ENCODE measurements around the gene ARRB2. TPM values are rescaled to one million over a fixed set of nuclear protein-coding genes. Genes with fewer than 3 reads are reported as not detected.

Gene ARRB2
- total RNA-seq, 1 donor from 2014 or later: 7.3 TPM

- no peak overlapping the region for H3K4me3 ChIP-seq (ENCODE audit: low read length in 3 of 3)
- H3K9me3 ChIP-seq (ENCODE audit: control insufficient read depth in 3 of 3, low read length in 3 of 3): no peaks in the 10 kb centered on the region
- no peak overlapping the region for H3K27ac ChIP-seq (ENCODE audit: low read depth, low read length)
- peaks cover 0 to 4% (median 0%) of the 10 kb centered on the region in 3 donors for H3K4me1 ChIP-seq (ENCODE audit: control insufficient read depth in 3 of 3, insufficient read depth in 3 of 3, low read length in 3 of 3)
- peaks cover 37 to 50% (median 40%) of the 10 kb centered on the region in 3 donors for H3K27me3 ChIP-seq (ENCODE audit: control insufficient read depth in 3 of 3, insufficient read depth in 3 of 3, low read length in 3 of 3)
- no peak overlapping the region for H3K9ac ChIP-seq (ENCODE audit: low read depth in 1 of 3, low read length in 3 of 3)
- no peaks in the 10 kb centered on the region for H3K36me3 ChIP-seq (ENCODE audit: control insufficient read depth in 3 of 3, insufficient read depth in 3 of 3, low read length in 3 of 3)
These were observed 34.9 kb downstream of the ARRB2 start for GRCh38 chr17:4744999-4745969.

- H3K9ac ChIP-seq (ENCODE audit: low read depth in 1 of 3, low read length in 3 of 3): no peak overlapping the region
- H3K9me3 ChIP-seq (ENCODE audit: control insufficient read depth in 3 of 3, low read length in 3 of 3): no peaks in the 10 kb centered on the region
- peak overlapping the region in 1 of 3 donors; percentile 30 for H3K4me3 ChIP-seq (ENCODE audit: low read length in 3 of 3)
- peaks cover 47 to 49% (median 47%) of the 10 kb centered on the region in 3 donors for H3K27me3 ChIP-seq (ENCODE audit: control insufficient read depth in 3 of 3, insufficient read depth in 3 of 3, low read length in 3 of 3)
- H3K27ac ChIP-seq (ENCODE audit: low read depth, low read length): no peak overlapping the region
- H3K36me3 ChIP-seq (ENCODE audit: control insufficient read depth in 3 of 3, insufficient read depth in 3 of 3, low read length in 3 of 3): no peaks in the 10 kb centered on the region
- peaks cover 0 to 4% (median 0%) of the 10 kb centered on the region in 3 donors for H3K4me1 ChIP-seq (ENCODE audit: control insufficient read depth in 3 of 3, insufficient read depth in 3 of 3, low read length in 3 of 3)
These were observed 37.4 kb downstream of the ARRB2 start for GRCh38 chr17:4747847-4748246.

GRCh38 chr17:4748686-4749085 lies 38.3 kb downstream of the ARRB2 start:
- peaks cover 0 to 4% (median 0%) of the 10 kb centered on the region in 3 donors for H3K4me1 ChIP-seq (ENCODE audit: control insufficient read depth in 3 of 3, insufficient read depth in 3 of 3, low read length in 3 of 3)
- no peaks in the 10 kb centered on the region for H3K36me3 ChIP-seq (ENCODE audit: control insufficient read depth in 3 of 3, insufficient read depth in 3 of 3, low read length in 3 of 3)
- H3K27ac ChIP-seq (ENCODE audit: low read depth, low read length): no peak overlapping the region
- H3K27me3 ChIP-seq (ENCODE audit: control insufficient read depth in 3 of 3, insufficient read depth in 3 of 3, low read length in 3 of 3): peaks cover 40 to 50% (median 45%) of the 10 kb centered on the region in 3 donors
- H3K9me3 ChIP-seq (ENCODE audit: control insufficient read depth in 3 of 3, low read length in 3 of 3): no peaks in the 10 kb centered on the region
- no peak overlapping the region for H3K9ac ChIP-seq (ENCODE audit: low read depth in 1 of 3, low read length in 3 of 3)
- no peak overlapping the region for H3K4me3 ChIP-seq (ENCODE audit: low read length in 3 of 3)

GRCh38 chr17:4750606-4751005 lies 40.2 kb downstream of the ARRB2 start:
- H3K4me1 ChIP-seq (ENCODE audit: control insufficient read depth in 3 of 3, insufficient read depth in 3 of 3, low read length in 3 of 3): peaks cover 0 to 4% (median 0%) of the 10 kb centered on the region in 3 donors
- peaks cover 34 to 37% (median 36%) of the 10 kb centered on the region in 3 donors for H3K27me3 ChIP-seq (ENCODE audit: control insufficient read depth in 3 of 3, insufficient read depth in 3 of 3, low read length in 3 of 3)
- no peaks in the 10 kb centered on the region for H3K9me3 ChIP-seq (ENCODE audit: control insufficient read depth in 3 of 3, low read length in 3 of 3)
- no peaks in the 10 kb centered on the region for H3K36me3 ChIP-seq (ENCODE audit: control insufficient read depth in 3 of 3, insufficient read depth in 3 of 3, low read length in 3 of 3)
- no peak overlapping the region for H3K27ac ChIP-seq (ENCODE audit: low read depth, low read length)
- no peak overlapping the region for H3K9ac ChIP-seq (ENCODE audit: low read depth in 1 of 3, low read length in 3 of 3)
- no peak overlapping the region for H3K4me3 ChIP-seq (ENCODE audit: low read length in 3 of 3)

GRCh38 chr17:4751932-4752331 lies 41.5 kb downstream of the ARRB2 start:
- Histone ChIP-seq H3K4me1 (ENCODE audit: control insufficient read depth in 3 of 3, insufficient read depth in 3 of 3, low read length in 3 of 3) (peaks cover 0 to 4% (median 0%) of the 10 kb centered on the region in 3 donors), H3K27ac (ENCODE audit: low read depth, low read length) (no peak overlapping the region), H3K27me3 (ENCODE audit: control insufficient read depth in 3 of 3, insufficient read depth in 3 of 3, low read length in 3 of 3) (peaks cover 31 to 35% (median 33%) of the 10 kb centered on the region in 3 donors), H3K4me3 (ENCODE audit: low read length in 3 of 3) (no peak overlapping the region), H3K9ac (ENCODE audit: low read depth in 1 of 3, low read length in 3 of 3) (no peak overlapping the region), H3K9me3 (ENCODE audit: control insufficient read depth in 3 of 3, low read length in 3 of 3) (no peaks in the 10 kb centered on the region), H3K36me3 (ENCODE audit: control insufficient read depth in 3 of 3, insufficient read depth in 3 of 3, low read length in 3 of 3) (no peaks in the 10 kb centered on the region)

GRCh38 chr17:4753392-4753791 lies 43.0 kb downstream of the ARRB2 start:
- Histone ChIP-seq H3K9me3 (ENCODE audit: control insufficient read depth in 3 of 3, low read length in 3 of 3) (no peaks in the 10 kb centered on the region), H3K4me1 (ENCODE audit: control insufficient read depth in 3 of 3, insufficient read depth in 3 of 3, low read length in 3 of 3) (peaks cover 0 to under 1% (median 0%) of the 10 kb centered on the region in 3 donors), H3K4me3 (ENCODE audit: low read length in 3 of 3) (no peak overlapping the region), H3K9ac (ENCODE audit: low read depth in 1 of 3, low read length in 3 of 3) (no peak overlapping the region), H3K36me3 (ENCODE audit: control insufficient read depth in 3 of 3, insufficient read depth in 3 of 3, low read length in 3 of 3) (no peaks in the 10 kb centered on the region), H3K27ac (ENCODE audit: low read depth, low read length) (no peak overlapping the region), H3K27me3 (ENCODE audit: control insufficient read depth in 3 of 3, insufficient read depth in 3 of 3, low read length in 3 of 3) (peaks cover 29 to 33% (median 30%) of the 10 kb centered on the region in 3 donors)

- Histone ChIP-seq H3K36me3 (ENCODE audit: control insufficient read depth in 3 of 3, insufficient read depth in 3 of 3, low read length in 3 of 3) (no peaks in the 10 kb centered on the region), H3K27me3 (ENCODE audit: control insufficient read depth in 3 of 3, insufficient read depth in 3 of 3, low read length in 3 of 3) (peaks cover 0 to 9% (median 6%) of the 10 kb centered on the region in 3 donors), H3K27ac (ENCODE audit: low read depth, low read length) (no peak overlapping the region), H3K9ac (ENCODE audit: low read depth in 1 of 3, low read length in 3 of 3) (no peak overlapping the region), H3K9me3 (ENCODE audit: control insufficient read depth in 3 of 3, low read length in 3 of 3) (no peaks in the 10 kb centered on the region), H3K4me1 (ENCODE audit: control insufficient read depth in 3 of 3, insufficient read depth in 3 of 3, low read length in 3 of 3) (no peaks in the 10 kb centered on the region), H3K4me3 (ENCODE audit: low read length in 3 of 3) (no peak overlapping the region)
These were observed 49.4 kb downstream of the ARRB2 start for GRCh38 chr17:4759776-4760236.

- Histone ChIP-seq H3K9me3 (ENCODE audit: control insufficient read depth in 3 of 3, low read length in 3 of 3) (no peaks in the 10 kb centered on the region), H3K27ac (ENCODE audit: low read depth, low read length) (peak overlapping the region; percentile 60), H3K9ac (ENCODE audit: low read depth in 1 of 3, low read length in 3 of 3) (no peak overlapping the region), H3K4me3 (ENCODE audit: low read length in 3 of 3) (no peak overlapping the region), H3K4me1 (ENCODE audit: control insufficient read depth in 3 of 3, insufficient read depth in 3 of 3, low read length in 3 of 3) (no peaks in the 10 kb centered on the region), H3K36me3 (ENCODE audit: control insufficient read depth in 3 of 3, insufficient read depth in 3 of 3, low read length in 3 of 3) (no peaks in the 10 kb centered on the region), H3K27me3 (ENCODE audit: control insufficient read depth in 3 of 3, insufficient read depth in 3 of 3, low read length in 3 of 3) (no peaks in the 10 kb centered on the region)
These were observed 54.2 kb downstream of the ARRB2 start for GRCh38 chr17:4764595-4764994.

- Histone ChIP-seq H3K27me3 (ENCODE audit: control insufficient read depth in 3 of 3, insufficient read depth in 3 of 3, low read length in 3 of 3) (peaks cover 0 to 3% (median 0%) of the 10 kb centered on the region in 3 donors), H3K4me1 (ENCODE audit: control insufficient read depth in 3 of 3, insufficient read depth in 3 of 3, low read length in 3 of 3) (no peaks in the 10 kb centered on the region), H3K9ac (ENCODE audit: low read depth in 1 of 3, low read length in 3 of 3) (peak overlapping the region in 1 of 3 donors; percentile 47), H3K4me3 (ENCODE audit: low read length in 3 of 3) (no peak overlapping the region), H3K9me3 (ENCODE audit: control insufficient read depth in 3 of 3, low read length in 3 of 3) (no peaks in the 10 kb centered on the region), H3K36me3 (ENCODE audit: control insufficient read depth in 3 of 3, insufficient read depth in 3 of 3, low read length in 3 of 3) (no peaks in the 10 kb centered on the region), H3K27ac (ENCODE audit: low read depth, low read length) (peak overlapping the region; percentile 50)
These were observed 55.8 kb downstream of the ARRB2 start for GRCh38 chr17:4766201-4766600.

GRCh38 chr17:4766723-4767122 lies 56.3 kb downstream of the ARRB2 start:
- Histone ChIP-seq H3K9me3 (ENCODE audit: control insufficient read depth in 3 of 3, low read length in 3 of 3) (no peaks in the 10 kb centered on the region), H3K4me3 (ENCODE audit: low read length in 3 of 3) (no peak overlapping the region), H3K36me3 (ENCODE audit: control insufficient read depth in 3 of 3, insufficient read depth in 3 of 3, low read length in 3 of 3) (no peaks in the 10 kb centered on the region), H3K4me1 (ENCODE audit: control insufficient read depth in 3 of 3, insufficient read depth in 3 of 3, low read length in 3 of 3) (no peaks in the 10 kb centered on the region), H3K9ac (ENCODE audit: low read depth in 1 of 3, low read length in 3 of 3) (peak overlapping the region in 1 of 3 donors; percentile 47), H3K27ac (ENCODE audit: low read depth, low read length) (peak overlapping the region; percentile 50), H3K27me3 (ENCODE audit: control insufficient read depth in 3 of 3, insufficient read depth in 3 of 3, low read length in 3 of 3) (peaks cover 4 to 6% (median 5%) of the 10 kb centered on the region in 3 donors)

Measured in skeletal muscle tissue (tissue), 4 donors.